Adrenal gland (tissue), 12 donors: ENCODE data around the gene FMOD. TPM values are rescaled to one million over a fixed set of nuclear protein-coding genes. Genes with fewer than 3 reads are reported as not detected.

Experiments used
- DNase-seq, 7 donors: peaks; one replicate each; pipeline ENCODE4 v3.0.0-alpha.2; 2019 to 2020
- H3K27ac ChIP-seq, 5 donors: fragments of 200-600 bp; sonication (generic) in 4 of 5; 1 replicate in 3 of 5; 2 replicates in 2 of 5; pipeline versions ENCODE4 v1.5.1 to v1.8.0; 2016 to 2020; ENCODE audit warnings: mild to moderate bottlenecking in 1 of 5
- H3K27me3 ChIP-seq: fragments of 200-600 bp; 2 replicates; pipeline ENCODE4 v1.8.0; 2021
- H3K36me3 ChIP-seq, 2 donors: fragments of 200-600 bp; replicated peaks in 1 of 2; 1 replicate in 1 of 2; 2 replicates in 1 of 2; pipeline versions ENCODE4 v1.5.1 to v1.8.0; 2018 to 2022
- H3K4me1 ChIP-seq, 2 donors: fragments of 200-600 bp; replicated peaks in 1 of 2; 1 replicate in 1 of 2; 2 replicates in 1 of 2; pipeline versions ENCODE4 v1.5.1 to v1.8.0; 2018 to 2021
- H3K4me3 ChIP-seq, 4 donors: fragments of 200-600 bp; sonication (generic) in 3 of 4; one replicate each; pipeline ENCODE4 v1.5.1; 2016 to 2018
- H3K9me3 ChIP-seq, 3 donors: fragments of 200-600 bp; sonication (generic) in 1 of 3; replicated peaks in 1 of 3; 1 replicate in 2 of 3; 2 replicates in 1 of 3; pipeline versions ENCODE4 v1.5.1 to v1.8.0; 2016 to 2021
- POLR2A ChIP-seq, 2 donors: fragments of 450-650 bp; IDR thresholded peaks; one replicate each; pipeline ENCODE4 v1.6.1; 2017; ENCODE audit warnings: antibody characterized with exemption in 2 of 2, mild to moderate bottlenecking in 2 of 2, moderate library complexity in 1 of 2
- WGBS, 4 donors: extraction: QIAGEN DNeasy Blood & Tissue Kit in 2 of 4; methylation state at CpG; one replicate each; pipeline versions ENCODE4 v1.1.5 to v1.1.7; 2013 to 2017; 5-methylcytosine and 5-hydroxymethylcytosine counted together
- intact Hi-C, 2 donors: fragments of 100-400 bp; cut with DNase I; formaldehyde crosslinking; loops; one replicate each; pipeline versions ENCODE4 v1.14.1 to v1.15.0; 2022 to 2023
- polyA plus RNA-seq, 3 donors: library from polyadenylated mRNA; stranded (reverse); fragments of 200-250 nt in 2 of 3; fragments of 350-450 nt in 1 of 3; fragmentation: Illumina TruSeq in 1 of 3; extraction: RNeasy Lipid Tissue Mini Kit (QIAGEN cat#74804) in 1 of 3; gene quantifications; one replicate each; pipeline ENCODE4 v1.2.3, GENCODE V29; 2013 to 2014
- total RNA-seq, 9 donors: library from RNA; depleted of rRNA in 4 of 9; stranded (reverse); fragments of >200 nt in 4 of 9; fragments of 120-200 nt in 1 of 9; fragmentation: NEBNext Ultra II Directional in 1 of 9; extraction: Animal tissue kit (Norgen Biotek cat#: 25700) in 1 of 9; gene quantifications; one replicate each; pipeline versions ENCODE4 v1.1.0 to v1.2.4, GENCODE V29; 2013 to 2023
- TF ChIP-seq, protein P1 (sequence below), 6 experiments: fragments of 450-650 bp in 4 of 6; fragments of 200-600 bp in 2 of 6; sonication (generic) in 1 of 6; IDR thresholded peaks; 1 replicate in 5 of 6; 2 replicates in 1 of 6; pipeline versions ENCODE4 v1.5.1 to v1.8.0; 2016 to 2021; ENCODE audit warnings: antibody characterized with exemption in 6 of 6, mild to moderate bottlenecking in 2 of 6, moderate library complexity in 1 of 6
- donor health status: healthy with polysubstance abuse.
- donor health status: Bipolar disorder and iron deficiency.
- donor health status: DM: yes; HTN: yes; CAD: no.
- donor health status: DM: no; HTN: no; CAD: no.
- donor health status: DM: no; HTN: no; CAD: no.
- donor health status: DM: yes; HTN: yes; CAD: no.

Gene FMOD
- total and polyA plus RNA-seq, 12 donors = 6.6 to 231 (median 18.8) TPM

DNA sequence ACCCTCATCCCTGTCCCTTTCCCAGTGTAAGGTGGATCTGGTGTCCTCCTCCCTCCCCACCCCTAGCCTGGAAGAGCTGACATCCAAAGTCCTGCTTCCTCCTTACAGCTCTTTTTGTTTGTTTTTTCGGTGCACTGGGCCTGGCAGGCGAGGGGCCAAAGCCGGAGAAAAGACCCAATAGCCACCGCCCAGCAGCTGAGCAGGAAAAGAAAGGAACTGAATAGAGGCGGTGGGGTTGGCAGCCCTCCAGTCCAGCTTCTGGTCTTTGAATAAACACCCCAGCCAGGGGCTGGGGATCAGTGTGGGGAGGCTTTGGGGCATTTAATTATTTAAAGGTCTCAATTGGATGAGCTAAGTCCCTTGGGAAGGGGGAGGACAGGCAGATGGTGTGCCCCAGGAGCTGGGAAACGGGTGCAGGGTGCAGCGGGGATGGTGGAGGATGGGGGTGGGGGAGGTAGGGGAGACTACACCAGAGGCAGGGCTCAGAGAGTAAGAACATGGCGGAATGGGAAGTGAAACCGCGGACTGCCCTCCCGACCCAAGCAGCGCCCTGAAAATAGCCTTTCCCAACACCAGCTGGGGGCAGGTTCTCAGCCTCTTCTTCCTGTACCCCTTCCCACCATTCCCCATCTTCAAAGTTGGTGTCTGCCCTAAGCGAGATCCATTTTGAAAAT lies 25.4 kb downstream of the FMOD start:
- WGBS, 4 donors = 72 to 82% (median 72%) methylated on average over 12 to 13 of the region's 13 CpGs
- Histone ChIP-seq H3K9me3 (no peaks in the 10 kb centered on the region), H3K4me3 (no peak overlapping the region), H3K36me3 (no peaks in the 10 kb centered on the region), H3K4me1 (peaks cover 15 to 52% of the 10 kb centered on the region in 2 donors), H3K27ac (peak overlapping the region in 3 of 5 donors; percentile 5 to 93 (median 92)), H3K27me3 (no peaks in the 10 kb centered on the region)
- peak in 6 of 7 donors; percentile 55 to 75 (median 61) for DNase-seq
- no peak for TF ChIP-seq POLR2A (IDR thresholded peaks at IDR 0.05)
- TF ChIP-seq, protein P1, sequence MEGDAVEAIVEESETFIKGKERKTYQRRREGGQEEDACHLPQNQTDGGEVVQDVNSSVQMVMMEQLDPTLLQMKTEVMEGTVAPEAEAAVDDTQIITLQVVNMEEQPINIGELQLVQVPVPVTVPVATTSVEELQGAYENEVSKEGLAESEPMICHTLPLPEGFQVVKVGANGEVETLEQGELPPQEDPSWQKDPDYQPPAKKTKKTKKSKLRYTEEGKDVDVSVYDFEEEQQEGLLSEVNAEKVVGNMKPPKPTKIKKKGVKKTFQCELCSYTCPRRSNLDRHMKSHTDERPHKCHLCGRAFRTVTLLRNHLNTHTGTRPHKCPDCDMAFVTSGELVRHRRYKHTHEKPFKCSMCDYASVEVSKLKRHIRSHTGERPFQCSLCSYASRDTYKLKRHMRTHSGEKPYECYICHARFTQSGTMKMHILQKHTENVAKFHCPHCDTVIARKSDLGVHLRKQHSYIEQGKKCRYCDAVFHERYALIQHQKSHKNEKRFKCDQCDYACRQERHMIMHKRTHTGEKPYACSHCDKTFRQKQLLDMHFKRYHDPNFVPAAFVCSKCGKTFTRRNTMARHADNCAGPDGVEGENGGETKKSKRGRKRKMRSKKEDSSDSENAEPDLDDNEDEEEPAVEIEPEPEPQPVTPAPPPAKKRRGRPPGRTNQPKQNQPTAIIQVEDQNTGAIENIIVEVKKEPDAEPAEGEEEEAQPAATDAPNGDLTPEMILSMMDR (IDR thresholded peaks at IDR 0.05) = no peak
- intact Hi-C loops = no loop called here

DNA sequence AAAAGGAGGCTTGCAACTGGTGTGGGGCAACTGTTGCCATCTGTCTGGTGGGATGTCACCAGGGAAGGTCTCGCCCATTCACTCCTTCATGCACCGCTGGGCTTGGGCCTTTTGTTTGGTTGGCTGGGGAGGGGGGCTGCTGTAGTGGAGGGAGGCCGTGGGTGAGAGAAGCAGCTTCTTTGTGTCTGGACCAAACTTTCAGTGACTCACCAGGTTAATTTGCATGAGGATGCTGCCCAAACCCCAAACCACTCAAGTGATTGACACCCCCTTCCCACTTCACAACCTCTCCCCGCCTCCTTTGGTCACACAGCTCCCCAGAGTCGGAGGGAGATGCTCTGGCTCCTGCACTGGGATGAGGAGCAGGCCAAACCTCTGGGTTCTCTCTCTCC lies 25.9 kb downstream of the FMOD start:
- no peak overlapping the region for H3K4me3 ChIP-seq
- TF ChIP-seq, protein P1 (IDR thresholded peaks at IDR 0.05) = no peak
- no peak for TF ChIP-seq POLR2A (IDR thresholded peaks at IDR 0.05)
- peak overlapping the region in 3 of 5 donors; percentile 5 to 92 (median 64) for H3K27ac ChIP-seq
- WGBS, 4 donors = 67 to 77% (median 74%) methylated on average over 5 of the region's 5 CpGs
- intact Hi-C loops = no loop called here
- H3K9me3 ChIP-seq = no peaks in the 10 kb centered on the region
- H3K27me3 ChIP-seq = no peaks in the 10 kb centered on the region
- H3K4me1 ChIP-seq = peaks cover 15 to 52% of the 10 kb centered on the region in 2 donors
- no peak for DNase-seq
- no peaks in the 10 kb centered on the region for H3K36me3 ChIP-seq

DNA sequence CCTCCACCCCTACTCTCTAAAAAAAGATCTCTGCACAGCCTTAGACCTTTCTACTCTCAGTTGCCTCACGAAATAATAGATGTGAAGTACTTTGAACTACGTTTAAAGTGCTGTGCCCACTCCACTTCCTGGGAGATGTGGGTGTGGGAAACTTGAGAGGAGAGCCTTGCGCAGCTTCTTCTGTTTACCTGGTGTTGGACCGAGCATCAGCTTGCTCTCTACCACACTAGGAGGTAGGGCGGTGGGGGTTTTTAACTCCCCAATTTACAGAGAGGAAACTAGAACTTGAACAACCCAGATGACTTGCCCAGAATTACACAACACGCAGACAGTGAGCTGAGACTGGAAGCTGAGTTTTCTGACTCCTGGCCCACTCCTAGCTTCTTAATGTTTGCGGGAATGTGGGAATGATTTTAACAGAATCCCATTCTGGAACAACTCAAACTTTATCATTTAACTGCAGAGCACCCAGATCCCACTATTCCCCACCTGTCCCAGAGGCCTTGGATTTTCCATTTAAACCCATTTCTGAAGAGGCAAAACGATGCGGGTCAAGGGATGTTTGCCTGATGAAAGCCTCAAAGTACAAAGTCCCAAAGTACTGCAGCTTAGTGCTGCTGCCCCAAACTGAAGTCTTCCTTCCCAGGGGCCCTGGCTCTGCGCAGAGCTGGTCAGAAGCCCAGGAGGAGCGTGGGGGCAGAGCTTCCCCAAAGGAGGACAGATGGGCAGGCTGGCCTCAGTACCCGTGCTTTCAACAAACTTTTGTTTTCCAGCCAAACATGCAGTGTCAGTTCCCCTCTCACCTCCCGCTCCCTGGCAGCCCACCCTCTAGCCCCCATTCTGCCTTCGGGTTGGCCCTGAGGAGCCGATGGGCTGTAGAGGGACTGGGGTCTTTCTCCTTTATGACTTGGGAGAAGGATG lies 26.6 kb downstream of the FMOD start:
- H3K27me3 ChIP-seq = no peaks in the 10 kb centered on the region
- H3K4me3 ChIP-seq = no peak overlapping the region
- no peak for TF ChIP-seq POLR2A (IDR thresholded peaks at IDR 0.05)
- TF ChIP-seq, protein P1 (IDR thresholded peaks at IDR 0.05) = no peak
- no peaks in the 10 kb centered on the region for H3K9me3 ChIP-seq
- no peaks in the 10 kb centered on the region for H3K36me3 ChIP-seq
- peak overlapping the region in 3 of 5 donors; percentile 5 to 92 (median 64) for H3K27ac ChIP-seq
- H3K4me1 ChIP-seq = peaks cover 15 to 52% of the 10 kb centered on the region in 2 donors
- 72 to 83% (median 77%) methylated on average over 14 to 15 of the region's 15 CpGs for WGBS, 4 donors
- intact Hi-C loops = no loop called here
- DNase-seq = no peak

DNA sequence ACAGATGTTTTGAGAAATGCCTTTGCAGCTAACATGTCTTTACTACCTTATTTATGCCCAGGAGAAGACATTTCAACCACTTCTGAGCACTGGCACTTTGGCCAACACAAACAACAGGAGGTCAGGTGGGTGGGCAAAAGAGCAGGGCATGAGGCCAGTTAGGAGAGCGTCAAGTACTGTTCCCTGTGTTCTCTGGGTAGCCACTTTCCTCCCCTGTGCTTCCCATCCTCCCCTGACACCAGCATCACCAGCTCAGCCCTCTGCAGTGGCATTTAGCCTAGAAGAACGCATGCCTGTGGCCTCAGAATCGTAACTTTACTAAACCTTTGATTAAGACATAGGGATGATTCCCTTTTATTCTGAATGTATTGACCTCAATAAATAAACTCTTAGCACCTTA lies 27.3 kb downstream of the FMOD start:
- peak overlapping the region in 2 of 5 donors; percentile 64 to 92 for H3K27ac ChIP-seq
- H3K27me3 ChIP-seq = no peaks in the 10 kb centered on the region
- no peaks in the 10 kb centered on the region for H3K36me3 ChIP-seq
- H3K4me3 ChIP-seq = no peak overlapping the region
- TF ChIP-seq, protein P1 (IDR thresholded peaks at IDR 0.05) = no peak
- TF ChIP-seq POLR2A (IDR thresholded peaks at IDR 0.05) = no peak
- H3K9me3 ChIP-seq = no peaks in the 10 kb centered on the region
- intact Hi-C loops = no loop called here
- WGBS, 4 donors = 76 to 86% (median 82%) methylated on average over 3 of the region's 3 CpGs
- DNase-seq = no peak
- peaks cover 15 to 52% of the 10 kb centered on the region in 2 donors for H3K4me1 ChIP-seq
